ENCODE data around the gene LMO1.

LMO1 gene

DNA sequence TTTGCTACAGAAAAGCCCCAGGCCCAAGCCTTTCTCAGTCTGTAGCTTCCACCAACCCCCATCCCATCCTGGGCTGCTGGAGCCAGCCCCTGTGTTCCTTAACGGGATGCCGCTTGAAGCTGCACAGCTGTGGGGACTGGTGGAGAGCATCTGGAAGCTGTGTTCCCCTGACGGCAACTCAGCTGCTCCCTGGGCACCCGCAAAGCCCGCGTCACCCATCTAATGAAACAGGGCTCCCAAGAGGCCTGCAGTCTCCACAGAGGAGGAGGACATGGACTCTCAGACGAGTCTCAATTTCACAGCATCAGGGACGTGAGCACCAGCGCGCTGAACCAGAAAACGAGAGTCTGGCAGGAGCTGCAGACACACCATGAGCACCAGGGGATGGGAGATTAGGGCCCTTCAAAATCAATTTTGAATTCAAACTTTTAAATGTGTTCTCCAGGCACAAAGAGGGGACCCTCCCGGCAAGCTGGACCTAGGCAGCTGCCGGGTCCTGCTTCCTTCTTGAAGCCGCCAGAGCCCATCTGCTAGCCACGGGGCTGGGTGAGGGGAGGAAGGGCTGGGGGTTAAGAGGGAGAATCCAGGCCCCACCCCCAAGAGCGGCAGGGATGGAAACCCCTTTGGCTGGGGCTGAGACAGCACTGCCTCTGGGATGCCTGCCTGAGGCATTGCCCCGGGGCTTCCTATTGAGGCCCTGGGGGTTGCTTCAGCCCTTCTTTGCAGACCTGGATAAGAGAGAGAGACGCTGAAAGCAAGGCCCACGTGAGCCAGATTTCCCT is 21.0 kb downstream of the LMO1 start:
- no peak for DNase-seq (ENCODE audit: low spot score)

DNA sequence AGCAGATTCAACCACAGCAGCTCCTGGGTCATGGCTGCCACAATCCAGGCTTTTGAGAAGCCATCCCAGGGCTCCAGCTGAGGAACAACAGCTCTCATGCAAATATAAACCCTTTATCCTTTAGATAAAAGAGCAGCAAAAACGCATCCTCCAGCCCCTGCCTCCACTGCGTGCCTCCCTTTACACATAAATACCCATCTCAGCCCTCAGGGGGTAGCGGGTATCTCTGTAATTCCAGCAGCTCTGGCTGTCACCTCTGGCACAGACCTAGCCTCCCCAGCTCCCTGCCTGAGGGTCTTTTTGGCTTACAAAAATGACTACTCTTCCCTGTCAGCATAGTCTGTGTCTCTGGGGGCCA is 21.6 kb downstream of the LMO1 start:
- no peak for DNase-seq (ENCODE audit: low spot score)

DNA sequence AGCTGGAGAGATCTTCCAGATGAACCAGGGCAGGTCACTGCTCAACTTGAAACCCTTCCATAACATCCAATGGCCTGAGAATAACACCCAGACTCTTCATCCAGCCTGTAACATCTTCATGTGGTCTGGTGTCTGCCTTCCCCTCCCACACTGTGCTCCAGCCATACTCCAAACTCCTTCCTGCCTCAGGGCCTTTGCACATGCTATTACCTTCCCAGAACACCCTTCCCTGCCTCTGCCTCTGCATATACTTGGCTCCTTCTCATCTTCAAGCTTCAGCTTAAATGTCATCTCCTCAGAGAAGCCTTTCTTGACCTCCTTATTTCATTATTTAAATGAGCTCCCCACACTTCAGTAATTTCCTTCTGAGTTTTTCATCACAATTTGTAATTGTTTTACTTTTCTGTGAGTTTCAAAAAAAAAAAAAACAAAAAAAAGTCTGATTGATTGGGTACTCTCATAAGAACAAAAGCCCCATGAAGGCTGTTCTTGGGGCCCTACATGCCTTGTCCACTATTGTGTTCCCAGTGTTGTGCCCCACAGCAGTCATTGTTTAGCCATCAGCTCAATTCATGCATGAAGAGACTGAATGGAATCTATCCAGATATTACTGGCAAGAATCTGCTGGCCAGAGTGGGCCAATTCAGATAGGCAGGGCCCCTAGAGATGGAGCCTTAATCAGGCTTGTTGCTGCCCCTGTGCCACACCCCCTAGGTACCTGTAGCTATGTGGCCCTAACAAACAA is 22.1 kb downstream of the LMO1 start:
- DNase-seq (ENCODE audit: low spot score), result no peak

DNA sequence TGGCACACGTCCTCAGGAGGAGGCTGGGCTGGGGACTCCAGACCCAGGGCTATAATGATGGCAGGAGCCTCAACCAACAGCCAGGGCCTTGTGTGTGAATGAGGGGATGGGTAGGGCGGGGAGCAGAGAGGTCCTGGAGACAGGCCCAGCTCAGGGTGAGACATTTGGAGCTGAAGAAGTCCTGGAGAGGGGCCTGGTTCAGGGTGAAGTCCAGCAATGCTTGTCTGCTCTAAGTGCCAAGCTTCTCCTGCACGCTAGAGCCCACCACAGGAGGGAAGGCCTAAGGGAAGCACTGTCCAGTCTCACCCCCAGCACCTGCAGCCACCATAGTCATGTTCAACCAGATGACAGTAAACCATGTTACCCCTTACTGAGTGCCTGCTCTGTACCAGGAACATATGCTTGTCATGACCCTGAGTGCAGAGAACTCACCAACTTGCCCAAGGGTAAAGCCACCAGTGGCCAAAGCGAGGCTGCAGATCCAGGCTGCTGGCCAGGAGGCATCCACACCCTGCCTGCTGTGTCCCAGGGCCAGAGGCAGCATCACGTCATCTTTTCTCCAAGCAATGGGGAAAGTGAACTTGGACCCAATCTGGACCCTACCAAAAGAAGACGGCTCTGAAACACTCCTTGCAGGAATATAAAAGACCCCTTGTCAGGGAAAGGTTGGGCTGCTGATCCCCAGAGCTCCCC is 24.0 kb downstream of the LMO1 start:
- no peak for DNase-seq (ENCODE audit: low spot score)

DNA sequence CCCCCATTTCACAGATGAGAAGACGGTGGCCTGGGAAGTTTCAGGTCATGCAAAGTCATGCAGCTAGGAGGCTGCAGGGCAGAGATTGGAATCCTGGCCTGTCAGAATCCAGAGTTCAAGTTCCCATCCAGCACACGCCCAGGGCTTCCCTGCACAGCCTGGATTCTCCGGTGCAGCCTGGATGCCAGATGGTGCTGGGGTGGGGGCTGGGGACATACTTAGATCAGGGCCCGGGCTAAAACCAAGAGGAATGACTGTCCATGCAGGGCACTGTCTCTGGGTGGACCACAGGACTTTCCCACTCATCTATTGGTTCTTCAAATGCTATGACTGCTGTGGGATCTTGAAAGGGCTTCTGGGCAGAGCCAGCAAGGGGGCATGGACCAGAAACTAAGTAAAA is 24.6 kb downstream of the LMO1 start:
- no peak for DNase-seq (ENCODE audit: low spot score)

DNA sequence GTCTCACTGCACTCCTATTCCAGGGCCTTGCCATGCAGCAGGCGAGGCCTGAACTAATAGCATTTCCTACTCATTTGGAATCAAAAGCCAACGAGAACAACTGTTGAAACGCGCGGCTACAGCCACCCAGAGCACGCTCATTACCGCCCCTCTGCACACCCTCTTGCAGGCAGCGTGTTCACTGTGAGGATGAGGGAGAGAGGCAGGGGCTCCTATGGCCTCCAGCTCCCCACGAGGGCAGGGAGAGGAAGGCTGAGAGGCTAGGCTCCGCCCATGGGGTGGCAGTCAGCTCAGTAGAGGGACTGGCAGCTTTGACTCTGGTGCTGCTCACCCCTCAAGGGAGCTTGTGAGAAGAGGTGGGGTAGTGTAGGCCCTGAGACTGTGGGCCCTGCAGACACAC is 26.2 kb downstream of the LMO1 start:
- no peak for DNase-seq (ENCODE audit: low spot score)

DNA sequence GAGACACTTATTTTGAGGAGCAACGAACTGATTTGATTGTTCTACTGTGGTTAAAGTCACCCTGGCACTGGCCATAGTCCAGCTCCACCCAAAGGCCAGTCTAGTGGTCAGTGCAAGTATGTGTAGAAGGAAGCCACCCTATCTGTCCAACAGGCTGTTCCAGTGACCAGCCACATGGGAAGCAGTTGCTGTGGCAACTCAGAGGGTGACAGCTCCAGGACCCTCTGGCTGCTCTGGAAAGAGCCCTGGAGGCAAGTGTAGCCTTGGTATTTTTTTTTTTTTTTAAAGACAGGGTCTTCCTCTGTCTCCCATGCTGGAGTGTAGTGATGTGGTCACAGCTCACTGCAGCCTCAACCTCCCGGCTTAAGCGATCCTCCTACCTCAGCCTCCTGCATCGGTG is 27.8 kb downstream of the LMO1 start:
- no peak for DNase-seq (ENCODE audit: low spot score)

DNA sequence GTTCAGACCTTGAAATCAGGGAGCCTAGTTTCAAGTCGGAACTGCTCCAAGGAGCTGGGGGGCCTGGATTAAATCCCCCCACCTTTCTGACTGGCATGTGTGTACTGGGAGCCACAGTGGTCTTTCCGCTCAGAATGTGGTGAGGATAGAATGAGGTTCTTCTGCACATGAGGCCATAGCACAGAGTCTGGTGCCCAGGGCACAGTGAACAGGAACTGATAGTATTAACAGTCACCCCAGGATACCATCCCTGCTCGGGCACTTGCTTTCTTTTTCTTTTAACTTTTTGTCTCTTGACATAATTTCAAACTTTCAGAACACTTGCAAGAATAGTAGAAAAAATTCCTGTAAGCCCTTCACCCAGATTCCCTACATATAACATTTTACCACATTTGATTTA is 28.8 kb downstream of the LMO1 start:
- no peak for DNase-seq (ENCODE audit: low spot score)

DNA sequence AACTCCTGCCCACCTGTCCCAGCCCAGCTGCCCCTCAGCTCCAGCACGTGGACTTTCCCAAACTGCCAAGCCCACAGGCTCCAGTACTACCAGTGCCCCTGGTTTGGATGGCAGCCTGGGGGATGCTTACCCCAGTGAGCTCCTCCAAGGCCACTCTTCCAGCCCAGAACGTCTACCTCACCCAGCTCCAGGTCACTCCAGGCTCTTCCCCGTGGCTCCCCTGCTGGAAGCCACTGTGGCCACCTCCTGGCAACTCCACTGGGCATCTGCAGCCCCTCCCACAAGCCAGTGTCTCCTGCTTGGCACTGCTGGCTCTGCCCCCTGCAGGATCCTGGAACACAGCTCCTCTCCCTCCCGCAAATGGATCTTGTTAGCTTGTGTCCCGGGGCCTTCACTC is 29.3 kb downstream of the LMO1 start:
- no peak for DNase-seq (ENCODE audit: low spot score)

DNA sequence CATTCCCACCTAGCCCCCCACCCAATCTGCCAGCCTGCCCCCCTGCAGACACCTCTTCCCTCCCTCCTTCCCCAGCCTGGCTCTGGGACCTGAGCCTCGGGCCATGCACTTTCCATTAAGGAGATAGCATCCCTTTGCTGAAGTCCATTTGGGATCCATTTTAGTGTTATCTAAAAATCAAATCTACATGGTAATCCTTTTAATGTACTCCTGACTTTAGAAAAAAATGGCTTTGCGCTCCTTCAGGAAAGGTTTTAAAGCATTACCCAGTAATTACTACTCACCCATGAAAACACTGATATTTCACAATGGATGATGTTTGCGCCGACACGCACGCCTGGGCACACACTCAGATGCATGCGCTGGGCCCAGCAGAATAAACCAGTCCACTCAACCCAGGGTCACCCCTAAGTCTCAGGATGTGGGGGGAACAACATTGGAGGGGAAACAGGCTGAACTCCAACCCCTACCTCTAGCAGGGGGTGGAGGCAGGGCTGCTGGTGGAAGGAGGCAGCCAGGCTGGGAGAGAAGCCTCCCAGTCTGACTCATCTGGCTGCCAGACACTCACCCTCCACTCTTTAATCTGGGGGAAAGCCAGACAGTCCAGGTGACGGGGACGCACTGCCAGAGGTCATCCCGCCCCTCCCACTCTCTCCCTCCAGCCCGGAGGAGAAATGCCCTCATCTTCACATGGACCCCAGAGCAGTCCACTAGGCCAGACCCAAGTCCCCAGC is 29.8 kb downstream of the LMO1 start:
- peak; percentile 44 for DNase-seq (ENCODE audit: low spot score)

DNA sequence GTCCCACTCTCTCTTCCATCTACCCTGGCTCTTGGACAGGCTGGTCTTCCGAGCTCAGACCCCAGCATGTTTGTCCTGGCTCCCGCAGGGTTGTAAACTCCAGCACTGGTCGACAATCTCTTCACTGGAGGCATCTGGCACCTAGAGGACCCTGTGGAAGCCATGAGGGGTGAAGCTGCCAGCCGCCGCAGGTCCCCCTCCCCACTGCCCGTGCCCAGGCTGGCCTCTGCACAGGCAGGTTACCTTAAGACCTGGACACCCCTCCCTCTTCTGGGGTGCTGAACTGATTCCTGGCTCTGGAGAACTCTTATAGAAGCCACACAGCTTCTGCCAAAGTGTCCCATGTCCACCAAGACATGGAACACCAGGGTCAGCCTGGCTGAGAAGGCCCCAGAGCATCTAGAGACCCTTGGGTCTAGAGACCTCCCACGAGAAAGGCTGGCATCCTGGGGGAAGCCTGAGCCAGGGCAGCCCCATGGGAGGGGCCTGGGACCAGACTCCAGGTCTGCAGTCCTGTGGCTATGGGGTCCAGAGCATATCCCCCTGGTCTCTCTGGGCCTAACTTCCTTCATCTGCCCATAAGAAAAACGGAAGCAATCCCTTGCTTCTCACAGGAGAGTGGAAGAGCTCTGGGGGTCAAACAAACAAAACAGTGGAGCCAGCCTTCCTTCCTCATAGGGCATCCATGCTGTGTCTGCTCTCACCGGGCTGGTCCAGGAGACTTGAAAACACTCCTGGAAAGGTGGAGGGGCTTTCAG is 30.6 kb downstream of the LMO1 start:
- DNase-seq (ENCODE audit: low spot score), result no peak

DNA sequence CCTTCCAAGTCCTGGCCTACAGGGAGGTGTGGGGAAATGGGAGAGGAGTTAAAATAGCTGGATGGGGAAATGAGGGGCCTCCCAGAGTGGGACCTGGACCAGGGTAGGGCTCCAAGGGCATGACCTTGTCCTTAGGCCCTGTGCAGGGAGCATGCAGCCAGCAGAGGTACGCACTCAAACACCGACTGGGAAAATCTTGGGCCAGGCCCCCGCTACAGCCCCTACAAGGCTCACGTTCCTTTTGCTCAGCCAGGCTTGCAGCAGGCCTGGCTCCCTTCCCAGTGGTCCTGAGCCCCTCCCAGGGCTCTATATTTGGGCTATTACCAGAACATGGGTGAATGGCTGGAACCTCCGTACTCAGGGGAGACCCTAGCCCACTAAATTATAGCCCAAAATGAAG is 31.3 kb downstream of the LMO1 start:
- DNase-seq (ENCODE audit: low spot score), result no peak

DNA sequence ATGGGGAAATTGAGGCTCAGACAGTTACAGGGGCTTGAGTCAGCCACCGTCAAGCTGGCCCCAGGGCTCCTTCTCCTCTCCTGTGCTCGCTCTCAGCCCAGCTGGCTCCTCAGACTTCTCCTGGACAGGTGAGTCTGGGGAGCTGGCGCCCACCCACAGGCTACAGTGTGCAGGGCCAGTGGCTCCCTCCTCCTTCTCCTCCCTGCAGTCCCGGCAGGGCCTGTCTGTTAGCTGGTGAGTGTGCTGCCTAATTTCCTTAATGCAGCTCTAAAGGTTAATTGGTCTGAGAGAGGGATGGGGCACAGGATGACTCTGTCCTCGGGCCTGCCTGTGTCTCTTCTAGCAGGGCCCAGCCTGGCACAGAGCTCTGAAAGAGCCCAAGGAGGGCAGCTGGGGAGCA is 31.7 kb downstream of the LMO1 start:
- no peak for DNase-seq (ENCODE audit: low spot score)

DNA sequence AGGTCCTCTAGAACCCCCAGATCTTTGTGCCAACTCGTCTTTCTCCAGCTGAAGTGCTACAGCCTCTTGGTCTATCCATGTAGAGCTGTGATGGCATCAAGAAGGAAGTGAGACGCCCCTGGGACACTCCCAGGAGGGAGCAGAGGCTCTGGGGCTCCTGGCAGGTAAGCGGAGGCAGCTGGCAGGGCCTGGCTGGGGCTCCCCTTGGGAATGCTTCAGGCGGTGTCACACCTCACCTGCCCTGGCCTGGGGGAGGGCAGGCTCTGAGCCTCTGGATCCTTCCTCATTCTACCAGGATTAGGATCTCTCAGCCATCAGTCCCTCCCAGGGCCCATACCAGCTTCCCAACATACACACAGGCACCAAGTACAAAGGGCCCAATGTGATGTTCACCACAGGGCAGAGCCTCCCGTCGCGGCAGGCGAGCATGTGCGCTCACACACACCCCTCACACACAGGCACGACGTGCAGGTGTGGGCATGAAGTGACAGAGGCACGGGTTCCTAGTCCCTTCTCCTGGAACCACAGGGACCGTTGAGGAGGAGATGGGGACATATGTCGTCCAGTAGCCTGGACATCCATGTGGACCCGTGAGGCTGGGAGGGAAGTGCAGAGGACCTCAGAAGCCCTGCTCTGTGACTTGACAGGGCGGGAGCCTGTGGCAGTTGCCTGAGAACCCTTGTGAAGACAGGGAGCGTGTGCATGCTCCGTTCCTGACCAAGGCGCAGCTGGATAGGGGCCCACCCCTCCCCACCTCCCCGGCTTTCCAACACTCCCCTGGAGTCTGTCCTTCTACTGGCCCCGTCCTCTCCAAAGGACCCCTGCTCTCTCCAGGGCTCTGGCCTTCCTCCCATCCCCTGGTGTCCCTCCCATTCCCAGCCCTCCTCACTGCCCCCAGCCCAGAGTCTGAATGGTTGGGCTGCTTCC is 32.5 kb downstream of the LMO1 start:
- DNase-seq (ENCODE audit: low spot score), result no peak

DNA sequence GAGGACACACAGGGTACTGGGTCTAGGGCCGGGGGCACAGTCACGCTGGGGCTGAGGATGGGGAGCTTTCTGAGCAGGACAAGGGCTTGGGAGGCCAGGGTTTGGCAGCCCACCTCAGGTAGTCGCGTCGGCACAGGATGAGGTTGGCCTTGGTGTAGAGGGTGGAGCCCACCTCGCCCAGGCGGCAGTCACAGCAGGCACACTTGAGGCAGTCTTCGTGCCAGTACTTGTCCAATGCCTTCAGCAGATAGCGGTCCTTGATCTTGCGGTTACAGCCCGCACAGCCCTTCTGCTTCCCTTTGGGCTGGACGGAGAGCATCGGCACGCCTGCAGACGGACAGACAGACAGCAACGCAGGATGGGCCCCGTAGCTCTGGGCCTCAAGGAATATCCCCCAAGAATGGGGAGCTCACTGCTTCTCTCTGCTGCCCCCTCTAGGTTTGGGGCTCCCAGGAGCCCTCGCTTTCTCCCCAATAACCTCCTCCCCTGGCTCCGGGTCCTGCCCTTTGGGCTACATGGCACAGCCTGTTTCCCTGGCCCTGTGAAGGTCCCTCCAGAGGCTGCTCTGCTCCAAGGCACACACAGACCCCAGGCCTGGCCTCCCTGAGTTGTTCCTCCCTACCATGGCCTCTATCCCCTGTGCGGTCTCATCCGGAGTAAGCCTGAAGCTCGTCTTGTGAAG is 33.4 kb downstream of the LMO1 start:
- DNase-seq (ENCODE audit: low spot score), result no peak

DNA sequence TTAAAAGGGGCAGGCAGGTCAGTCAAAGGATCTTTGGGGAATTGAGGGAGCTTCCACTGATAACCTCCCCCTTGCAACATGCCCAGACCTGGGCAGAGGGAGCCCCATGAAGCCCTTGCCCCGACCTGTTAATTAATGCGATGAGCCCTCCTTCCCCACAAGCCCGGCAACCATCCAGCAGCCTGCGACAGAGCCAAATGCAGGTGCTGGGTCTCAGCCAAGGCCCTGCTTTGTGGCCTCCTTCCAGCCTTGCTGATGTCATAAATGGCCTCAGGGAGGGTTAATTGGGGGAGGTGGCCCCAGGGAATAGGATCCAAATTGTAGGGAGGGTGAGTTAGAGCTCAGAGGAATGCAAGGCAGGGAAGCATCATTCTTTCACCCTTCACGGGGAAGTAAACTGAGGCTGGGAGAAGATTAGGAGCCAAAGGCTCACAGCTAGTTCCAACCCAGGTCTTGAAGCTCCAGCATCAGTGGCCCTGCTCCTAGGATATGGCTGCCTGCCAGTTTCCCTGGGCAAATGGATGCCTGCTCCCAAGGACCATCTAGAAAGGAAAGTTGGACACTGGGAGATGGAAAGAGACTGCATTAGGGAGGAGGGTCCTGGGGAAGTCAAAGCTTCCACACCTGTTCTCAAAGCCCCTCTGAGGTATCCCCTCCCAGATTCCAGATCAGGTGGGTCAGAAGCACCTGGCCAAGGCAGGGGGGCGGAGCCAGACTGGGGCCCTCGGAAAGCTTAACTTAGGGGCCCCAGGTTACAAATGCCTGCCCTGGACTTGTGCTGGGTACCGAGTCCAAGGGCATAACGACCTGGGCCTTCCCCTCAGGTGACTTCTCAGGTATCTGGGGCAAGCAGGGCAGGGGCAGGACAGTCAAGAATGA is 34.1 kb downstream of the LMO1 start:
- no peak for DNase-seq (ENCODE audit: low spot score)

DNA sequence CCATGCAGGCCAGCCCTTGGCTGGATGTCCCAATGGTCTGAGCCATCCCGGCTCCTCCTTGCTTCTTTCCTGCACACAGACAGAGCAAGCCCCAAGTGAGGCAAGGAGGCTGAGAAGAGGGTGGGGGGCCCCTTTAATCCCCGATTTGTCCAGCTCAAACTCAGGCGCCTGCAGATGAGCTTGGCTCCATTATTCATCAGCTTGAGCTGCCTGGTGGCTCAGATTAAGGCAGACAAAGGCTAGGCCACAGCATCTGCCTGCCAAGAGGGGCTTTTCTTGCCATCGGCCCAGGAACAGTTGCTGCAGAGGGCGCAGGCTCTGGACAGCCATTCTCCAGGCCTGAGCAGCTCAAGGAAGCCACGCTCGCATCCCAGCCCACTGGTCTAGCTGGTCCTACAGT is 35.4 kb downstream of the LMO1 start:
- no peak for DNase-seq (ENCODE audit: low spot score)

DNA sequence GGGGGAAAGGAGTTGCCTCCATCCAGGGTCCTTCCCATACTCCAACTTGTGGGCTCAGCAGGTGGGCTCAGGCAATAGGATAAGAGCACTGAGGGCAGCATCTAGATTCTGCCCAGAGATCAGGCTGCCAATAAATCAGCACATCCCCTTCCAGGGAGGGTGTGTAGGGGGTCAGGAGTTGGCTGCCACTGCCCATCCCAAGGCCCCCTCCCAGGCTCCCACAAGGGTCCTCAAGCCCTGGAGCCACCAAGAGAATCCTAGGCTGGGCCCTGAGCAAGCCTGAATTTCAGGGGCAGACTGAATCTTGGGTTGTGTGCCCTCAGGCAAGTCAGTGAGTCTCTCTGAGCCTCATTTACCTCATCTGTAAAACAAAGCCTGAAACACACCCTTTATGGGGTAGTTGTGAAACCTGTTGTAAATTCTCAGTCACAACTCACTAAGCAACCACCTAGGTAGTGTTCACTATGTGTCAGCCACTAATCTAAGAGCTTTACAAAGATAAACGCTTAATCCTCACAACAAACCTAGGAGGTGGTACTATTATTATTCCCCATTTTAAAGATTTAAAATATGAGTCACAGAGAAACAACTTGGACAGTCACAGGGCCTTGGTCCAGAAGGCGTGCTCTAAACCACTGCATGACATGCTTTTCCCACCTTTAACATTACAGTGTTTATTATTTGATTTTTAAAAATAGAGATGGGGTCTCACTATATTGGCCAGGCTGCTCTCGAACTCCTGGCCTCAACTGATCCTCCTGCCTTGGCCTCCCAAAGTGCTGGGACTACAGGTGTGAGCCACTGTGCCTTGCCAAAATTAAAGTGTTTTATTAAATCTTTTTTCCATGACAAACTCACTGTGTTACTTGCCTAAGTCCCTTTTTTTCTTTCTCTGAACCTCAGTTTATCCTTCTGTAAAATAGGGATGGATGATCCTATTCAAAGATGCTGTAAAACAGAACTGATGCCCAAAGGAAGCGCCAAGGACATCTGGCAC is 36.2 kb downstream of the LMO1 start:
- no peak for DNase-seq (ENCODE audit: low spot score)
